Testis (tissue), 3 donors: ENCODE data around the gene KIF16B. TPM values are rescaled to one million over a fixed set of nuclear protein-coding genes. Genes with fewer than 3 reads are reported as not detected.
A peak's percentile ranks its signal among the peaks of the same experiment; 100 is the strongest.

Source experiments
- DNase-seq: peaks from one replicate; pipeline ENCODE4 v3.0.0-alpha.2; 2019
- H3K27ac ChIP-seq, 2 donors: fragments of 200-600 bp; sonication (generic); one replicate each; pipeline ENCODE4 v1.5.1; 2019
- H3K27me3 ChIP-seq: fragments of 200-600 bp; sonication (generic); one replicate; pipeline ENCODE4 v1.5.1; 2019
- H3K36me3 ChIP-seq: fragments of 200-600 bp; sonication (generic); one replicate; pipeline ENCODE4 v1.5.1; 2017; ENCODE audit warnings: low read depth; ENCODE audit errors: missing control alignments
- H3K4me1 ChIP-seq: fragments of 200-600 bp; sonication (generic); one replicate; pipeline ENCODE4 v1.5.1; 2019
- H3K4me3 ChIP-seq, 2 donors: fragments of 200-600 bp; sonication (generic); one replicate each; pipeline ENCODE4 v1.5.1; 2017 to 2019
- H3K9me3 ChIP-seq: fragments of 200-600 bp; sonication (generic); one replicate; pipeline ENCODE4 v1.5.1; 2017
- POLR2A ChIP-seq: fragments of 450-650 bp; IDR thresholded peaks from one replicate; pipeline ENCODE4 v1.6.1; 2017; ENCODE audit warnings: antibody characterized with exemption, mild to moderate bottlenecking, moderate library complexity
- WGBS, 2 donors: methylation state at CpG; one replicate each; pipeline ENCODE4 v1.1.5; 2018; 5-methylcytosine and 5-hydroxymethylcytosine counted together
- intact Hi-C: fragments of 100-400 bp; cut with DNase I; formaldehyde crosslinking; loops from one replicate; pipeline ENCODE4 v1.15.1; 2023; ENCODE audit warnings: low total_unique reads
- polyA plus RNA-seq: library from polyadenylated mRNA; stranded (reverse); fragments of 350-450 nt; fragmentation: Illumina TruSeq; extraction: RNeasy Lipid Tissue Mini Kit (QIAGEN cat#74804); gene quantifications from one replicate; pipeline ENCODE4 v1.2.3, GENCODE V29; 2014; ENCODE audit warnings: low read depth, low replicate concordance; ENCODE audit not compliant: insufficient read depth
- total RNA-seq, 2 donors: library from RNA; depleted of rRNA; stranded (reverse); fragments of >200 nt; gene quantifications; one replicate each; pipeline ENCODE4 v1.2.3, GENCODE V29; 2016
- TF ChIP-seq, protein P1 (sequence below), 3 experiments: fragments of 450-650 bp in 2 of 3; fragments of 200-600 bp in 1 of 3; sonication (generic) in 1 of 3; IDR thresholded peaks; one replicate each; pipeline ENCODE4 v1.5.1; 2016 to 2019; ENCODE audit warnings: antibody characterized with exemption in 3 of 3, mild to moderate bottlenecking in 2 of 3, moderate library complexity in 1 of 3

Gene KIF16B
- total and polyA plus RNA-seq, 3 donors from 2014 or later, result 10.2 to 25.5 (median 22.3) TPM

DNA sequence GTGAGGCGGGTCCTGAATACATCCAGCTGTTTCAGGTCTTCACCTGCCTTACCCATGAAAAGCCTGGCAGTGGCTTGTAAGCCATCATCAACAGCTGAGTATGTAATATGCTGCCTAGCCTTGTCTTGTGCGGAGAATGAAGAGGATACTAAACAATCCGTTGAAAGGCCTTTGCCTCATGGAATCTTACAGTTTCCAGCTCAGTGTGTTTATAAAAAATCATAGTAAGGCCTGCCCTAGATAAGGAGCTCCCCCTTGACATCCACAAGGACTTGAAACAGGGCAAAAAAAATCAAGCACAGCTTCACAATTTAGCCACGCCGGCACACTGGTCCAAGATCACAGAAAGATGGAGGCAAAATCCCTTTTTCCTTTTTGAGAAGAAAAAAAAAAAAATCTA lies 115.7 kb downstream of the KIF16B start:
- H3K9me3 ChIP-seq, result no peaks in the 10 kb centered on the region
- no peaks in the 10 kb centered on the region for H3K36me3 ChIP-seq
- H3K4me3 ChIP-seq, result no peak overlapping the region
- H3K27me3 ChIP-seq, result no peaks in the 10 kb centered on the region
- no peak for DNase-seq
- no peak overlapping the region for H3K27ac ChIP-seq
- peaks cover 6% of the 10 kb centered on the region for H3K4me1 ChIP-seq
- intact Hi-C loops, result no loop called here
- TF ChIP-seq, protein P1, sequence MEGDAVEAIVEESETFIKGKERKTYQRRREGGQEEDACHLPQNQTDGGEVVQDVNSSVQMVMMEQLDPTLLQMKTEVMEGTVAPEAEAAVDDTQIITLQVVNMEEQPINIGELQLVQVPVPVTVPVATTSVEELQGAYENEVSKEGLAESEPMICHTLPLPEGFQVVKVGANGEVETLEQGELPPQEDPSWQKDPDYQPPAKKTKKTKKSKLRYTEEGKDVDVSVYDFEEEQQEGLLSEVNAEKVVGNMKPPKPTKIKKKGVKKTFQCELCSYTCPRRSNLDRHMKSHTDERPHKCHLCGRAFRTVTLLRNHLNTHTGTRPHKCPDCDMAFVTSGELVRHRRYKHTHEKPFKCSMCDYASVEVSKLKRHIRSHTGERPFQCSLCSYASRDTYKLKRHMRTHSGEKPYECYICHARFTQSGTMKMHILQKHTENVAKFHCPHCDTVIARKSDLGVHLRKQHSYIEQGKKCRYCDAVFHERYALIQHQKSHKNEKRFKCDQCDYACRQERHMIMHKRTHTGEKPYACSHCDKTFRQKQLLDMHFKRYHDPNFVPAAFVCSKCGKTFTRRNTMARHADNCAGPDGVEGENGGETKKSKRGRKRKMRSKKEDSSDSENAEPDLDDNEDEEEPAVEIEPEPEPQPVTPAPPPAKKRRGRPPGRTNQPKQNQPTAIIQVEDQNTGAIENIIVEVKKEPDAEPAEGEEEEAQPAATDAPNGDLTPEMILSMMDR (IDR thresholded peaks at IDR 0.05), result no peak
- no peak for TF ChIP-seq POLR2A
- 87 to 93% methylated on average over 5 of the region's 5 CpGs for WGBS, 2 donors

DNA sequence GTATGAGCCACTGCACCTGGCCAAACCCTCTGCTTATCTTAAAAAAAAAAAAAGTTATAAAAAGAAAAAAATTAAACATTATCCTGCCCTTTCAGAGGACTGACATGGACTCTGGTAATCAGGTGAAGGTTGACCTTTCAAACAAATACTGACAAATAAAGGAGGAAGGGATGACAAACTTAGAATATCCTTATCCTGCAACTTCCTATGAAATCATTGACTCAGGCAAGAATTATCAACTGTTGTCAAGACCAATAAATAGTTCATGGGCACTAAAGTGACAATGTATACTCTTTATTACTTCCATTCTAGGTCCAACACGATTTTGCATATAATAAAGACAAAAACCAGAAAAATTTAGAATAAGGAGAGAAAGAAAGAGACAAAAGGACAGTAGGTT lies 117.9 kb downstream of the KIF16B start:
- H3K27ac ChIP-seq, result no peak overlapping the region
- 87 to 88% methylated on average over 1 of the region's 1 CpG for WGBS, 2 donors
- H3K36me3 ChIP-seq, result no peaks in the 10 kb centered on the region
- H3K4me1 ChIP-seq, result peaks cover 6% of the 10 kb centered on the region
- H3K9me3 ChIP-seq, result no peaks in the 10 kb centered on the region
- intact Hi-C loops, result no loop called here
- no peak for DNase-seq
- TF ChIP-seq, protein P1 (IDR thresholded peaks at IDR 0.05), result no peak
- no peak for TF ChIP-seq POLR2A
- no peaks in the 10 kb centered on the region for H3K27me3 ChIP-seq
- no peak overlapping the region for H3K4me3 ChIP-seq

DNA sequence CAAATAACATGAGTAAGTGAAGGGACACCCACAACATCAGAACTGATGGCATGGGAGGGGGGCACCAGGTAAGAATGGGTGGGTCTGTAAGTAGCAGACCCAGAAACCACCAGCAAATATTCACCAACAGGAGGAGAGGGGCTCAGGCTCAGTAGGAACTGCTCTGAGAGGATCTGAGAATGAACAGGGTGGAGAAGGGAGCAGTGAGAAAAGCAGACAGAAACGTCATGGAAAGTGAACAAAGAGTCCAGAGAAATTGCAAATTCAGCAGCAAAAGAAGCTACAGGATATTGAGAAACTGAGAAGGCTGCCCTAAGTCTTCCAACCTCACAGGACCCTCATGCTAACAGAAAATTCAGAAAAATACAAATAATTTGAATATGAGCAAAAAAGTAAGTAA lies 121.3 kb downstream of the KIF16B start:
- H3K36me3 ChIP-seq, result no peaks in the 10 kb centered on the region
- no peaks in the 10 kb centered on the region for H3K4me1 ChIP-seq
- 21 to 57% methylated on average over 1 of the region's 1 CpG for WGBS, 2 donors
- no peak for TF ChIP-seq POLR2A
- H3K9me3 ChIP-seq, result no peaks in the 10 kb centered on the region
- no peak overlapping the region for H3K4me3 ChIP-seq
- H3K27ac ChIP-seq, result peak overlapping the region in 1 of 2 donors; percentile 51
- intact Hi-C loops, result no loop called here
- H3K27me3 ChIP-seq, result no peaks in the 10 kb centered on the region
- no peak for DNase-seq

DNA sequence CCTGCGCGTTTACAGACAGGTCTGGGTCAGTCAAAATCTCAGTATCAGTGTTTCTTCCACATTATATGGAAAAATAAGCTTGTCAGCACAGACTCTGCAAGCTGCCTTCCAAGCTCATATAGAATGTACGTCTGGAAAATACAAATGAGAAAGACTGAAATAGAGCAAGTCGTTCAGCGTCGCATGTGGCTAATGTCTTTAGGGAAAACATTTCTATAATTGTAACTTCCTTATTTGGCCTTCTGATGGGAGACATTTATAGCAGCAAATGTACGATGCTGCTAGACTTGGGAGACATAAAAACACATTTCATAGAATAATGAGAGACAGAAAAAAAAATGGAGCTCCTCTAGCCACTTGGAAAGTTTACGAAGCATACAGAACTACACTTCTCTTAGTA lies 122.2 kb downstream of the KIF16B start:
- Histone ChIP-seq H3K36me3 (no peaks in the 10 kb centered on the region), H3K27me3 (no peaks in the 10 kb centered on the region), H3K27ac (no peak overlapping the region), H3K9me3 (no peaks in the 10 kb centered on the region), H3K4me1 (no peaks in the 10 kb centered on the region), H3K4me3 (no peak overlapping the region)
- WGBS, 2 donors, result 84 to 89% methylated on average over 8 of the region's 8 CpGs
- TF ChIP-seq, protein P1 (IDR thresholded peaks at IDR 0.05), result no peak
- TF ChIP-seq POLR2A, result no peak
- intact Hi-C loops, result no loop called here
- DNase-seq, result no peak

DNA sequence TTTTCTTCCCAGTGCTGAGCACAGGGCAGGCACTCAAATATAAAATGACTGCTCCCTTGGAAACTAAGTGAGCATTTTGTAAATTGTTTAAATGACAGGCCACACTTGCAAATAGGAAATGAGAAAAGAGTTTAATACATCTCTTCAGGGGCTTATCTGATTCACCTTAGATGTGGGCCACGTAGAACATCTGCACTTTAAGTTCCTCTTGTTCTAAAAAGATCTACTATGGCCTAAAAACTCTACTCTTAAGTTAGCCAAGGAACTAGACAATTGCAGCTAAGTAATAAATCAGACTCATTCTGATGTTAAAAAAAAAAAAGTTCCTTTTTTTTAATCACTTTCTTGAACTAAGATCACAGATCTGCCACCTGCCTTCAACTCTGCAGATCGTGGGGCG lies 126.3 kb downstream of the KIF16B start:
- H3K4me1 ChIP-seq, result no peaks in the 10 kb centered on the region
- WGBS, 2 donors, result 91 to 92% methylated on average over 3 of the region's 3 CpGs

More for the DNA sequence above, 126.3 kb downstream of the KIF16B start:
- intact Hi-C loops, result no loop called here
- TF ChIP-seq POLR2A, result no peak
- TF ChIP-seq, protein P1 (IDR thresholded peaks at IDR 0.05), result no peak
- Histone ChIP-seq H3K36me3 (no peaks in the 10 kb centered on the region), H3K4me3 (no peak overlapping the region), H3K27me3 (no peaks in the 10 kb centered on the region), H3K27ac (no peak overlapping the region), H3K9me3 (no peaks in the 10 kb centered on the region)
- DNase-seq, result no peak
